K562 (cell line): ENCODE results near the gene TANGO6. TPM values are rescaled to one million over a fixed set of nuclear protein-coding genes. Genes with fewer than 3 reads are reported as not detected.

Experiments
- ATAC-seq: fragments of 200-7000 bp; cut with Tn5 transposase; 3 replicates; pipeline ENCODE4 v1.9.1; 2020; ENCODE audit warnings: moderate library complexity
- BruUV-seq: library from RNA; stranded (reverse); fragments of 400-500 nt; replicated peaks from 2 replicates; lab custom pipeline; 2021; lab: Mats Ljungman, UMichigan
- CTCF ChIA-PET: fragments of 300-600 bp; formaldehyde crosslinking; extraction: SDS; loops from one replicate; lab custom pipeline; 2021; ENCODE audit warnings: low intra/inter-chr PET ratio; lab: Yijun Ruan, JAX
- POLR2A ChIA-PET: fragments of 300-600, 350-650 bp; sonication (Branson Sonifier 250); formaldehyde crosslinking; extraction: SDS; loops from one replicate; lab custom pipeline; 2021; ENCODE audit warnings: antibody characterized with exemption, inconsistent platforms; lab: Yijun Ruan, JAX
- DNase-seq, 4 experiments: peaks; one replicate each; pipeline versions ENCODE4 v3.0.0 to v3.0.0-alpha.2; 2011 to 2018; ENCODE audit warnings: low spot score in 3 of 4, mixed read lengths in 3 of 4; ENCODE audit errors: extremely low read depth in 1 of 4
- FAIRE-seq: peaks from 2 replicates; lab custom pipeline; 2011; peaks lifted over from hg19 to GRCh38; lab: Jason Lieb, UNC
- H2AFZ ChIP-seq: 2 replicates; pipeline ENCODE4 v1.6.0; 2011; ENCODE audit warnings: low read depth, low read length, control low read depth, inconsistent platforms
- H3K27ac ChIP-seq: fragments of 200-600 bp; 3 replicates; pipeline ENCODE4 v1.8.0; 2011; ENCODE audit warnings: low read depth, mild to moderate bottlenecking, control low read depth, inconsistent platforms, low read length, moderate library complexity, mixed read lengths; ENCODE audit errors: extremely low read depth
- H3K27me3 ChIP-seq, 2 experiments: fragments of 300-600 bp in 1 of 2; 2 replicates in 1 of 2; 3 replicates in 1 of 2; pipeline versions ENCODE4 v1.6.0 to v1.8.0; 2011; ENCODE audit warnings: inconsistent platforms in 2 of 2, low read length in 2 of 2, mild to moderate bottlenecking in 1 of 2, mixed read lengths in 1 of 2, moderate library complexity in 1 of 2; ENCODE audit not compliant: control insufficient read depth in 2 of 2, insufficient read depth in 2 of 2
- H3K36me3 ChIP-seq: fragments of 300-600 bp; 3 replicates; pipeline ENCODE4 v1.8.0; 2011; ENCODE audit warnings: mild to moderate bottlenecking, low read length, inconsistent platforms; ENCODE audit not compliant: control insufficient read depth, insufficient read depth
- H3K4me1 ChIP-seq, 2 experiments: fragments of 200-600 bp in 1 of 2; replicated peaks in 1 of 2; 2 replicates in 1 of 2; 3 replicates in 1 of 2; pipeline versions ENCODE4 v1.5.1 to v1.8.0; 2011; ENCODE audit warnings: inconsistent platforms in 2 of 2, low read length in 2 of 2, mild to moderate bottlenecking in 1 of 2, mixed read lengths in 1 of 2, moderate library complexity in 1 of 2; ENCODE audit not compliant: control insufficient read depth in 2 of 2, insufficient read depth in 2 of 2
- H3K4me2 ChIP-seq: 2 replicates; pipeline ENCODE4 v1.6.1; 2011; ENCODE audit warnings: low read length, control low read depth, inconsistent platforms, mixed read lengths; ENCODE audit not compliant: insufficient read depth
- H3K4me3 ChIP-seq: fragments of 200-600 bp; sonication (generic), shearing (Covaris generic); 2 replicates; pipeline ENCODE4 v1.5.1; 2016; ENCODE audit warnings: control low read depth, inconsistent platforms
- H3K79me2 ChIP-seq: fragments of 200-600 bp; 3 replicates; pipeline ENCODE4 v1.8.0; 2011; ENCODE audit warnings: low read length, inconsistent platforms; ENCODE audit not compliant: control insufficient read depth, insufficient read depth
- H3K9ac ChIP-seq, 2 experiments: 2 replicates each; pipeline versions ENCODE4 v1.6.0 to v1.6.1; 2011; ENCODE audit warnings: low read depth in 2 of 2, low read length in 2 of 2, control low read depth in 1 of 2, inconsistent platforms in 1 of 2, mild to moderate bottlenecking in 1 of 2, mixed read lengths in 1 of 2; ENCODE audit not compliant: insufficient read depth in 1 of 2
- H3K9me1 ChIP-seq: one replicate; pipeline ENCODE4 v1.6.0; 2011; ENCODE audit warnings: inconsistent platforms, mild to moderate bottlenecking, low read length, moderate library complexity; ENCODE audit not compliant: control insufficient read depth, insufficient read depth
- H3K9me3 ChIP-seq: replicated peaks from 2 replicates; pipeline ENCODE4 v1.5.1; 2011; ENCODE audit warnings: low read depth, low read length, inconsistent platforms; ENCODE audit not compliant: control insufficient read depth, insufficient read depth
- H4K20me1 ChIP-seq: replicated peaks from 2 replicates; pipeline ENCODE4 v1.6.1; 2011; ENCODE audit warnings: low read length, inconsistent platforms, mixed read lengths; ENCODE audit not compliant: control insufficient read depth, insufficient read depth
- SAP30 ChIP-seq: fragments of 200-600 bp; sonication (generic); IDR thresholded peaks from 2 replicates; pipeline ENCODE4 v1.6.1; 2012; ENCODE audit warnings: borderline replicate concordance, low read depth, mild to moderate bottlenecking, moderate library complexity, low read length, control low read depth, inconsistent platforms; ENCODE audit not compliant: insufficient read depth, poor library complexity, severe bottlenecking
- WGBS: fragments of 100-300 bp; shearing (Covaris generic); methylation state at CpG from one replicate; pipeline ENCODE4 v1.1.6; 2016; ENCODE audit warnings: low coverage, mixed read lengths; ENCODE audit not compliant: insufficient coverage; ENCODE audit errors: missing lambda C conversion rate; 5-methylcytosine and 5-hydroxymethylcytosine counted together
- in situ Hi-C: fragments of 300-500 bp; cut with MboI; formaldehyde crosslinking; loops from 4 replicates; pipeline ENCODE4 v1.15.0; 2018; ENCODE audit warnings: inconsistent platforms, mixed read lengths
- intact Hi-C: fragments of 100-400 bp; cut with micrococcal nuclease; formaldehyde crosslinking; loops from 2 replicates; pipeline ENCODE4 v1.14.2; 2022
- polyA plus RNA-seq, 8 experiments: library from polyadenylated mRNA; depleted of rRNA in 4 of 8; stranded (reverse) in 5 of 8; unstranded in 3 of 8; fragments of >200 nt; fragmentation: Nextera tagmentation in 2 of 8; fragmentation: Illumina TruSeq in 1 of 8; extraction: Ambion mirVana in 2 of 8; extraction: Trizol in 1 of 8; gene quantifications; 2 replicates each; pipeline versions ENCODE4 v1.2.1 to v1.2.3, GENCODE V29; 2011 to 2014; ENCODE audit warnings: inconsistent platforms in 1 of 8, missing spikeins in 1 of 8
- total RNA-seq, 7 experiments: library from RNA; depleted of rRNA in 6 of 7; stranded (reverse); fragments of >200 nt in 6 of 7; fragmentation: Illumina TruSeq in 2 of 7; extraction: Trizol in 2 of 7; gene quantifications; 2 replicates each; pipeline versions ENCODE4 v1.2.1 to v1.2.3, GENCODE V29; 2011 to 2021; ENCODE audit warnings: low replicate concordance in 1 of 7
- TF ChIP-seq, protein P1 (sequence below): fragments of 450-650 bp; IDR thresholded peaks from 2 replicates; pipeline ENCODE4 v1.6.1; 2016; ENCODE audit warnings: mild to moderate bottlenecking, moderate library complexity
- TF ChIP-seq, protein P2 (sequence below): IDR thresholded peaks from 2 replicates; pipeline ENCODE4 v1.6.1; 2014; ENCODE audit warnings: antibody characterized with exemption
- TF ChIP-seq, protein P3 (sequence below): sonication (generic); formaldehyde crosslinking; IDR thresholded peaks from 2 replicates; pipeline ENCODE4 v1.8.1; 2022; ENCODE audit warnings: missing genetic modification reagents
- TF ChIP-seq, protein P4 (sequence below): fragments of 250-450 bp; sonication (Bioruptor Pico); IDR thresholded peaks from 2 replicates; pipeline ENCODE4 v1.8.0; 2022; ENCODE audit warnings: moderate library complexity, mild to moderate bottlenecking, inconsistent platforms

The TANGO6 gene
- total and polyA plus RNA-seq, 9 of the 15 experiments (the other 6 are each of a cell fraction or from before 2014, with no cell fraction given): 1.6 to 15.2 (median 9.6) TPM

DNA sequence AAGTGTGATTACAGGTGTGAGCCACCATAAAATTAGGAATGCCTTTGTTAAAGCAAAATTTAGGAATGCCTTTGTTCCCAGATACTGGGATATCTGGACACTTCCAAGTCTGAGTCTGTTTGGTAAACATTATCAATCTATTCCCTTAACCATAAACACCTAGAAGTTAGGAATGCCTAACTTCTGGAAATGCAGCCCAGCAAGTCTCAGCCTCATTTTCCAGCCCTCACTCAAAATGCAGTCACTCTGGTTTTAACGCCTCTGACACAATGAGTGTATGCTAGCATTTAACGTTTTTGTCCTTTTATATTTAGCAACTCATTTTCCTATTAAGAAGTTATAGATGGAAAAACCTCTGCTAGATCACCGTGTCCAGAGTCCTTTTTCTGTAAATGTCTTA lies 227.7 kb downstream of the TANGO6 start:
- BruUV-seq: no TSS peak
- ATAC-seq (no peak), FAIRE-seq (no peak), DNase-seq (no peak)
- no peaks in the 10 kb centered on the region for H3K4me1 ChIP-seq
- no peaks in the 10 kb centered on the region for H4K20me1 ChIP-seq
- ChIA-PET CTCF (interaction anchor here (0.6 kb wide), 1 partner anchor 25 kb away, joined by 3 read pairs; no protein-coding TSS in a partner anchor), POLR2A (interaction anchor here (0.8 kb wide), 1 partner anchor 18 kb away, joined by 3 read pairs; no protein-coding TSS in a partner anchor)
- H3K27me3 ChIP-seq: no peaks in the 10 kb centered on the region
- H3K4me3 ChIP-seq: no peak overlapping the region
- no peak overlapping the region for H2AFZ ChIP-seq
- H3K79me2 ChIP-seq: no peaks in the 10 kb centered on the region
- H3K9me3 ChIP-seq: no peaks in the 10 kb centered on the region
- WGBS: 52% methylated on average over 3 of the region's 3 CpGs
- H3K4me2 ChIP-seq: no peak overlapping the region
- H3K9ac ChIP-seq: no peak overlapping the region
- H3K27ac ChIP-seq: no peak overlapping the region
- in situ Hi-C loops: no loop called here
- intact Hi-C loops: no loop called here
- no peaks in the 10 kb centered on the region for H3K36me3 ChIP-seq
- H3K9me1 ChIP-seq: no peaks in the 10 kb centered on the region
- TF ChIP-seq, protein P1, sequence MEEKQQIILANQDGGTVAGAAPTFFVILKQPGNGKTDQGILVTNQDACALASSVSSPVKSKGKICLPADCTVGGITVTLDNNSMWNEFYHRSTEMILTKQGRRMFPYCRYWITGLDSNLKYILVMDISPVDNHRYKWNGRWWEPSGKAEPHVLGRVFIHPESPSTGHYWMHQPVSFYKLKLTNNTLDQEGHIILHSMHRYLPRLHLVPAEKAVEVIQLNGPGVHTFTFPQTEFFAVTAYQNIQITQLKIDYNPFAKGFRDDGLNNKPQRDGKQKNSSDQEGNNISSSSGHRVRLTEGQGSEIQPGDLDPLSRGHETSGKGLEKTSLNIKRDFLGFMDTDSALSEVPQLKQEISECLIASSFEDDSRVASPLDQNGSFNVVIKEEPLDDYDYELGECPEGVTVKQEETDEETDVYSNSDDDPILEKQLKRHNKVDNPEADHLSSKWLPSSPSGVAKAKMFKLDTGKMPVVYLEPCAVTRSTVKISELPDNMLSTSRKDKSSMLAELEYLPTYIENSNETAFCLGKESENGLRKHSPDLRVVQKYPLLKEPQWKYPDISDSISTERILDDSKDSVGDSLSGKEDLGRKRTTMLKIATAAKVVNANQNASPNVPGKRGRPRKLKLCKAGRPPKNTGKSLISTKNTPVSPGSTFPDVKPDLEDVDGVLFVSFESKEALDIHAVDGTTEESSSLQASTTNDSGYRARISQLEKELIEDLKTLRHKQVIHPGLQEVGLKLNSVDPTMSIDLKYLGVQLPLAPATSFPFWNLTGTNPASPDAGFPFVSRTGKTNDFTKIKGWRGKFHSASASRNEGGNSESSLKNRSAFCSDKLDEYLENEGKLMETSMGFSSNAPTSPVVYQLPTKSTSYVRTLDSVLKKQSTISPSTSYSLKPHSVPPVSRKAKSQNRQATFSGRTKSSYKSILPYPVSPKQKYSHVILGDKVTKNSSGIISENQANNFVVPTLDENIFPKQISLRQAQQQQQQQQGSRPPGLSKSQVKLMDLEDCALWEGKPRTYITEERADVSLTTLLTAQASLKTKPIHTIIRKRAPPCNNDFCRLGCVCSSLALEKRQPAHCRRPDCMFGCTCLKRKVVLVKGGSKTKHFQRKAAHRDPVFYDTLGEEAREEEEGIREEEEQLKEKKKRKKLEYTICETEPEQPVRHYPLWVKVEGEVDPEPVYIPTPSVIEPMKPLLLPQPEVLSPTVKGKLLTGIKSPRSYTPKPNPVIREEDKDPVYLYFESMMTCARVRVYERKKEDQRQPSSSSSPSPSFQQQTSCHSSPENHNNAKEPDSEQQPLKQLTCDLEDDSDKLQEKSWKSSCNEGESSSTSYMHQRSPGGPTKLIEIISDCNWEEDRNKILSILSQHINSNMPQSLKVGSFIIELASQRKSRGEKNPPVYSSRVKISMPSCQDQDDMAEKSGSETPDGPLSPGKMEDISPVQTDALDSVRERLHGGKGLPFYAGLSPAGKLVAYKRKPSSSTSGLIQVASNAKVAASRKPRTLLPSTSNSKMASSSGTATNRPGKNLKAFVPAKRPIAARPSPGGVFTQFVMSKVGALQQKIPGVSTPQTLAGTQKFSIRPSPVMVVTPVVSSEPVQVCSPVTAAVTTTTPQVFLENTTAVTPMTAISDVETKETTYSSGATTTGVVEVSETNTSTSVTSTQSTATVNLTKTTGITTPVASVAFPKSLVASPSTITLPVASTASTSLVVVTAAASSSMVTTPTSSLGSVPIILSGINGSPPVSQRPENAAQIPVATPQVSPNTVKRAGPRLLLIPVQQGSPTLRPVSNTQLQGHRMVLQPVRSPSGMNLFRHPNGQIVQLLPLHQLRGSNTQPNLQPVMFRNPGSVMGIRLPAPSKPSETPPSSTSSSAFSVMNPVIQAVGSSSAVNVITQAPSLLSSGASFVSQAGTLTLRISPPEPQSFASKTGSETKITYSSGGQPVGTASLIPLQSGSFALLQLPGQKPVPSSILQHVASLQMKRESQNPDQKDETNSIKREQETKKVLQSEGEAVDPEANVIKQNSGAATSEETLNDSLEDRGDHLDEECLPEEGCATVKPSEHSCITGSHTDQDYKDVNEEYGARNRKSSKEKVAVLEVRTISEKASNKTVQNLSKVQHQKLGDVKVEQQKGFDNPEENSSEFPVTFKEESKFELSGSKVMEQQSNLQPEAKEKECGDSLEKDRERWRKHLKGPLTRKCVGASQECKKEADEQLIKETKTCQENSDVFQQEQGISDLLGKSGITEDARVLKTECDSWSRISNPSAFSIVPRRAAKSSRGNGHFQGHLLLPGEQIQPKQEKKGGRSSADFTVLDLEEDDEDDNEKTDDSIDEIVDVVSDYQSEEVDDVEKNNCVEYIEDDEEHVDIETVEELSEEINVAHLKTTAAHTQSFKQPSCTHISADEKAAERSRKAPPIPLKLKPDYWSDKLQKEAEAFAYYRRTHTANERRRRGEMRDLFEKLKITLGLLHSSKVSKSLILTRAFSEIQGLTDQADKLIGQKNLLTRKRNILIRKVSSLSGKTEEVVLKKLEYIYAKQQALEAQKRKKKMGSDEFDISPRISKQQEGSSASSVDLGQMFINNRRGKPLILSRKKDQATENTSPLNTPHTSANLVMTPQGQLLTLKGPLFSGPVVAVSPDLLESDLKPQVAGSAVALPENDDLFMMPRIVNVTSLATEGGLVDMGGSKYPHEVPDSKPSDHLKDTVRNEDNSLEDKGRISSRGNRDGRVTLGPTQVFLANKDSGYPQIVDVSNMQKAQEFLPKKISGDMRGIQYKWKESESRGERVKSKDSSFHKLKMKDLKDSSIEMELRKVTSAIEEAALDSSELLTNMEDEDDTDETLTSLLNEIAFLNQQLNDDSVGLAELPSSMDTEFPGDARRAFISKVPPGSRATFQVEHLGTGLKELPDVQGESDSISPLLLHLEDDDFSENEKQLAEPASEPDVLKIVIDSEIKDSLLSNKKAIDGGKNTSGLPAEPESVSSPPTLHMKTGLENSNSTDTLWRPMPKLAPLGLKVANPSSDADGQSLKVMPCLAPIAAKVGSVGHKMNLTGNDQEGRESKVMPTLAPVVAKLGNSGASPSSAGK: no peak
- TF ChIP-seq, protein P2, sequence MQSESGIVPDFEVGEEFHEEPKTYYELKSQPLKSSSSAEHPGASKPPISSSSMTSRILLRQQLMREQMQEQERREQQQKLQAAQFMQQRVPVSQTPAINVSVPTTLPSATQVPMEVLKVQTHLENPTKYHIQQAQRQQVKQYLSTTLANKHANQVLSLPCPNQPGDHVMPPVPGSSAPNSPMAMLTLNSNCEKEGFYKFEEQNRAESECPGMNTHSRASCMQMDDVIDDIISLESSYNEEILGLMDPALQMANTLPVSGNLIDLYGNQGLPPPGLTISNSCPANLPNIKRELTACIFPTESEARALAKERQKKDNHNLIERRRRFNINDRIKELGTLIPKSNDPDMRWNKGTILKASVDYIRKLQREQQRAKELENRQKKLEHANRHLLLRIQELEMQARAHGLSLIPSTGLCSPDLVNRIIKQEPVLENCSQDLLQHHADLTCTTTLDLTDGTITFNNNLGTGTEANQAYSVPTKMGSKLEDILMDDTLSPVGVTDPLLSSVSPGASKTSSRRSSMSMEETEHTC: no peak
- TF ChIP-seq, protein P3, sequence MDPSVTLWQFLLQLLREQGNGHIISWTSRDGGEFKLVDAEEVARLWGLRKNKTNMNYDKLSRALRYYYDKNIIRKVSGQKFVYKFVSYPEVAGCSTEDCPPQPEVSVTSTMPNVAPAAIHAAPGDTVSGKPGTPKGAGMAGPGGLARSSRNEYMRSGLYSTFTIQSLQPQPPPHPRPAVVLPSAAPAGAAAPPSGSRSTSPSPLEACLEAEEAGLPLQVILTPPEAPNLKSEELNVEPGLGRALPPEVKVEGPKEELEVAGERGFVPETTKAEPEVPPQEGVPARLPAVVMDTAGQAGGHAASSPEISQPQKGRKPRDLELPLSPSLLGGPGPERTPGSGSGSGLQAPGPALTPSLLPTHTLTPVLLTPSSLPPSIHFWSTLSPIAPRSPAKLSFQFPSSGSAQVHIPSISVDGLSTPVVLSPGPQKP (CRISPR knock-in tag): no peak
- TF ChIP-seq, protein P4, sequence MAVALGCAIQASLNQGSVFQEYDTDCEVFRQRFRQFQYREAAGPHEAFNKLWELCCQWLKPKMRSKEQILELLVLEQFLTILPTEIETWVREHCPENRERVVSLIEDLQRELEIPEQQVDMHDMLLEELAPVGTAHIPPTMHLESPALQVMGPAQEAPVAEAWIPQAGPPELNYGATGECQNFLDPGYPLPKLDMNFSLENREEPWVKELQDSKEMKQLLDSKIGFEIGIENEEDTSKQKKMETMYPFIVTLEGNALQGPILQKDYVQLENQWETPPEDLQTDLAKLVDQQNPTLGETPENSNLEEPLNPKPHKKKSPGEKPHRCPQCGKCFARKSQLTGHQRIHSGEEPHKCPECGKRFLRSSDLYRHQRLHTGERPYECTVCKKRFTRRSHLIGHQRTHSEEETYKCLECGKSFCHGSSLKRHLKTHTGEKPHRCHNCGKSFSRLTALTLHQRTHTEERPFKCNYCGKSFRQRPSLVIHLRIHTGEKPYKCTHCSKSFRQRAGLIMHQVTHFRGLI (CRISPR knock-in tag): no peak
- TF ChIP-seq SAP30: no peak
